HepG2 (cell line): Measurements from ENCODE around the gene LBX2. TPM values are rescaled to one million over a fixed set of nuclear protein-coding genes. Genes with fewer than 3 reads are reported as not detected.

Experiments used
- ATAC-seq: fragments of 200-7000 bp; cut with Tn5 transposase; 3 replicates; pipeline ENCODE4 v1.9.1; 2020; ENCODE audit warnings: mild to moderate bottlenecking, moderate library complexity
- BruUV-seq: library from RNA; stranded (reverse); fragments of 400-500 nt; replicated peaks from 2 replicates; lab custom pipeline; 2021; lab: Mats Ljungman, UMichigan
- CTCF ChIA-PET: fragments of 300-600 bp; formaldehyde crosslinking; extraction: SDS; loops from one replicate; lab custom pipeline; 2021; ENCODE audit warnings: low total read pairs, inconsistent platforms, low intra/inter-chr PET ratio; lab: Yijun Ruan, JAX
- POLR2A ChIA-PET: fragments of 350-600 bp; sonication (Branson Sonifier 250); formaldehyde crosslinking; loops from one replicate; lab custom pipeline; 2020; ENCODE audit warnings: antibody characterized with exemption, inconsistent platforms; lab: Yijun Ruan, JAX
- DNase-seq: peaks from one replicate; pipeline ENCODE4 v3.0.0-alpha.2; 2015; ENCODE audit warnings: low spot score
- FAIRE-seq: peaks from 3 replicates; lab custom pipeline; 2011; peaks lifted over from hg19 to GRCh38; lab: Jason Lieb, UNC
- H2AFZ ChIP-seq: one replicate; pipeline ENCODE4 v1.6.1; 2011; ENCODE audit warnings: low read length, inconsistent platforms
- H3K27ac ChIP-seq: fragments of 300-600 bp; 3 replicates; pipeline ENCODE4 v1.8.0; 2011; ENCODE audit warnings: mixed run types, mild to moderate bottlenecking, mixed read lengths, low read length, inconsistent platforms; ENCODE audit not compliant: insufficient read depth; ENCODE audit errors: extremely low read length
- H3K27me3 ChIP-seq, 2 experiments: fragments of 200-600 bp in 1 of 2; 2 replicates in 1 of 2; 3 replicates in 1 of 2; pipeline versions ENCODE4 v1.6.0 to v1.8.0; 2011; ENCODE audit warnings: low read length in 2 of 2, mild to moderate bottlenecking in 2 of 2, moderate library complexity in 2 of 2, inconsistent platforms in 1 of 2; ENCODE audit not compliant: insufficient read depth in 2 of 2, control insufficient read depth in 1 of 2
- H3K36me3 ChIP-seq, 2 experiments: fragments of 200-600 bp in 1 of 2; replicated peaks in 1 of 2; 2 replicates in 1 of 2; 3 replicates in 1 of 2; pipeline versions ENCODE4 v1.5.1 to v1.8.0; 2011; ENCODE audit warnings: low read length in 2 of 2, inconsistent platforms in 1 of 2; ENCODE audit not compliant: insufficient read depth in 2 of 2, control insufficient read depth in 1 of 2
- H3K4me1 ChIP-seq: 2 replicates; pipeline ENCODE4 v1.5.1; 2012; ENCODE audit warnings: low read length, inconsistent platforms; ENCODE audit not compliant: insufficient read depth
- H3K4me2 ChIP-seq: 2 replicates; pipeline ENCODE4 v1.6.0; 2011; ENCODE audit warnings: low read depth, low read length, inconsistent platforms
- H3K4me3 ChIP-seq, 3 experiments: fragments of 200-600 bp in 1 of 3; sonication (generic), shearing (Covaris generic) in 1 of 3; replicated peaks in 1 of 3; 2 replicates each; pipeline ENCODE4 v1.5.1; 2011 to 2016; ENCODE audit warnings: low read length in 3 of 3, inconsistent platforms in 2 of 3, low read depth in 2 of 3, mild to moderate bottlenecking in 2 of 3, control low read depth in 1 of 3, mixed read lengths in 1 of 3; ENCODE audit not compliant: insufficient read depth in 1 of 3
- H3K79me2 ChIP-seq: one replicate; pipeline ENCODE4 v1.6.1; 2011; ENCODE audit warnings: low read length, inconsistent platforms; ENCODE audit not compliant: insufficient read depth
- H3K9ac ChIP-seq: 2 replicates; pipeline ENCODE4 v1.6.0; 2011; ENCODE audit warnings: mild to moderate bottlenecking, low read depth, low read length, inconsistent platforms; ENCODE audit not compliant: insufficient read depth
- H3K9me3 ChIP-seq: 2 replicates; pipeline ENCODE4 v1.5.1; 2012; ENCODE audit warnings: mild to moderate bottlenecking, low read length
- H4K20me1 ChIP-seq: 2 replicates; pipeline ENCODE4 v1.6.0; 2011; ENCODE audit warnings: inconsistent platforms, mild to moderate bottlenecking, low read length, moderate library complexity; ENCODE audit not compliant: insufficient read depth
- GLI4 ChIP-seq: sonication (generic); formaldehyde crosslinking; IDR thresholded peaks from 2 replicates; pipeline ENCODE4 v1.5.1; 2020; ENCODE audit warnings: missing genetic modification reagents, mild to moderate bottlenecking, moderate library complexity, borderline replicate concordance
- JUNB ChIP-seq: sonication (generic); formaldehyde crosslinking; IDR thresholded peaks from 2 replicates; pipeline ENCODE4 v1.8.0; 2022; ENCODE audit warnings: missing genetic modification reagents, mild to moderate bottlenecking, borderline replicate concordance
- PAF1 ChIP-seq: IDR thresholded peaks from 2 replicates; pipeline ENCODE4 v1.6.1; 2016; ENCODE audit warnings: missing genetic modification reagents, missing compliant biosample characterization
- PHF8 ChIP-seq: sonication (generic); formaldehyde crosslinking; IDR thresholded peaks from 2 replicates; pipeline ENCODE4 v1.5.0; 2020; ENCODE audit warnings: missing genetic modification reagents
- POLR2A ChIP-seq, 2 experiments: IDR thresholded peaks; 2 replicates each; pipeline ENCODE4 v1.6.1; 2011; ENCODE audit warnings: low read depth in 2 of 2, low read length in 2 of 2, mild to moderate bottlenecking in 1 of 2, moderate library complexity in 1 of 2; ENCODE audit not compliant: insufficient read depth in 1 of 2
- POLR2AphosphoS2 ChIP-seq: IDR thresholded peaks from 2 replicates; pipeline ENCODE4 v1.6.1; 2011; ENCODE audit warnings: low read depth, low read length, improper control_type of control experiment
- POLR2AphosphoS5 ChIP-seq: IDR thresholded peaks from 2 replicates; pipeline ENCODE4 v1.6.1; 2012; ENCODE audit warnings: low read depth, low read length
- POLR2G ChIP-seq: fragments of 200-400 bp; formaldehyde crosslinking; IDR thresholded peaks from 2 replicates; pipeline ENCODE4 v1.6.1; 2018; ENCODE audit warnings: mild to moderate bottlenecking, low read depth, low read length, moderate library complexity
- RAD51 ChIP-seq: fragments of 450-650 bp; IDR thresholded peaks from 2 replicates; pipeline ENCODE4 v1.6.1; 2016; ENCODE audit warnings: borderline replicate concordance
- RBFOX2 ChIP-seq: fragments of 200-400 bp; formaldehyde crosslinking; IDR thresholded peaks from 2 replicates; pipeline ENCODE4 v1.6.1; 2017; ENCODE audit warnings: low read depth, mild to moderate bottlenecking, low read length
- RBM22 ChIP-seq: fragments of 200-400 bp; formaldehyde crosslinking; optimal IDR thresholded peaks from 2 replicates; pipeline ENCODE3; 2017; ENCODE audit warnings: mild to moderate bottlenecking, low read length, moderate library complexity
- RXRA ChIP-seq: sonication (generic); formaldehyde crosslinking; IDR thresholded peaks from 2 replicates; pipeline ENCODE4 v1.5.1; 2020; ENCODE audit warnings: missing genetic modification reagents
- SALL1 ChIP-seq: sonication (generic); formaldehyde crosslinking; IDR thresholded peaks from 2 replicates; pipeline ENCODE4 v1.8.0; 2022; ENCODE audit warnings: mild to moderate bottlenecking, missing genetic modification reagents
- SP4 ChIP-seq: sonication (generic); formaldehyde crosslinking; IDR thresholded peaks from 2 replicates; pipeline ENCODE4 v1.8.1; 2023; ENCODE audit warnings: mild to moderate bottlenecking, missing genetic modification reagents
- TAF1 ChIP-seq: sonication (generic); formaldehyde crosslinking; IDR thresholded peaks from 2 replicates; pipeline ENCODE4 v1.4.0; 2020; ENCODE audit warnings: missing genetic modification reagents
- ZC3H13 ChIP-seq: sonication (generic); formaldehyde crosslinking; IDR thresholded peaks from 2 replicates; pipeline ENCODE4 v1.8.1; 2023; ENCODE audit warnings: mild to moderate bottlenecking, missing genetic modification reagents, moderate library complexity
- ZNF605 ChIP-seq: sonication (generic); formaldehyde crosslinking; IDR thresholded peaks from 2 replicates; pipeline ENCODE4 v1.8.0; 2022; ENCODE audit warnings: mild to moderate bottlenecking, missing genetic modification reagents
- ZNF75D ChIP-seq: sonication (generic); formaldehyde crosslinking; IDR thresholded peaks from 2 replicates; pipeline ENCODE4 v1.8.1; 2023; ENCODE audit warnings: missing genetic modification reagents, mild to moderate bottlenecking, borderline replicate concordance
- ZNF883 ChIP-seq: sonication (generic); formaldehyde crosslinking; IDR thresholded peaks from 2 replicates; pipeline ENCODE4 v1.5.1; 2020; ENCODE audit warnings: mild to moderate bottlenecking, missing genetic modification reagents; ENCODE audit errors: not compliant biosample characterization
- WGBS: methylation state at CpG from one replicate; pipeline ENCODE4 v1.1.6; 2017; ENCODE audit warnings: low lambda C conversion rate; 5-methylcytosine and 5-hydroxymethylcytosine counted together
- in situ Hi-C: cut with HindIII; loops from 2 replicates; pipeline ENCODE4 v1.10.0; 2017; ENCODE audit warnings: low pct_unique_long_range_greater_than_20kb; ENCODE audit not compliant: extremely low pct_ligation_motif_present
- intact Hi-C: fragments of 100-400 bp; cut with micrococcal nuclease; formaldehyde crosslinking; loops from one replicate; pipeline ENCODE4 v1.10.0; 2022; ENCODE audit not compliant: unreplicated experiment
- polyA plus RNA-seq, 8 experiments: library from polyadenylated mRNA; depleted of rRNA in 3 of 8; stranded (reverse) in 7 of 8; unstranded in 1 of 8; fragments of >200 nt; fragmentation: Illumina TruSeq in 4 of 8; extraction: Trizol in 4 of 8; gene quantifications; 2 replicates each; pipeline versions ENCODE4 v1.2.1 to v1.2.3, GENCODE V29; 2011 to 2016; ENCODE audit warnings: low read depth in 4 of 8, missing spikeins in 1 of 8, mixed read lengths in 1 of 8; ENCODE audit not compliant: insufficient read depth in 1 of 8
- total RNA-seq, 5 experiments: library from RNA; depleted of rRNA; stranded (reverse); fragments of >200 nt; fragmentation: Illumina TruSeq; extraction: Trizol; gene quantifications; 2 replicates each; pipeline ENCODE4 v1.2.3, GENCODE V29; 2016; ENCODE audit warnings: low read depth in 1 of 5
- TF ChIP-seq, protein P1 (sequence below): sonication (generic); formaldehyde crosslinking; IDR thresholded peaks from 2 replicates; pipeline ENCODE4 v1.4.0; 2020; ENCODE audit warnings: missing genetic modification reagents, borderline replicate concordance

The LBX2 gene
- total and polyA plus RNA-seq, 2 of the 13 experiments (the other 11 are each of a cell fraction or from before 2014, with no cell fraction given), result 6.4 to 8.1 TPM

DNA sequence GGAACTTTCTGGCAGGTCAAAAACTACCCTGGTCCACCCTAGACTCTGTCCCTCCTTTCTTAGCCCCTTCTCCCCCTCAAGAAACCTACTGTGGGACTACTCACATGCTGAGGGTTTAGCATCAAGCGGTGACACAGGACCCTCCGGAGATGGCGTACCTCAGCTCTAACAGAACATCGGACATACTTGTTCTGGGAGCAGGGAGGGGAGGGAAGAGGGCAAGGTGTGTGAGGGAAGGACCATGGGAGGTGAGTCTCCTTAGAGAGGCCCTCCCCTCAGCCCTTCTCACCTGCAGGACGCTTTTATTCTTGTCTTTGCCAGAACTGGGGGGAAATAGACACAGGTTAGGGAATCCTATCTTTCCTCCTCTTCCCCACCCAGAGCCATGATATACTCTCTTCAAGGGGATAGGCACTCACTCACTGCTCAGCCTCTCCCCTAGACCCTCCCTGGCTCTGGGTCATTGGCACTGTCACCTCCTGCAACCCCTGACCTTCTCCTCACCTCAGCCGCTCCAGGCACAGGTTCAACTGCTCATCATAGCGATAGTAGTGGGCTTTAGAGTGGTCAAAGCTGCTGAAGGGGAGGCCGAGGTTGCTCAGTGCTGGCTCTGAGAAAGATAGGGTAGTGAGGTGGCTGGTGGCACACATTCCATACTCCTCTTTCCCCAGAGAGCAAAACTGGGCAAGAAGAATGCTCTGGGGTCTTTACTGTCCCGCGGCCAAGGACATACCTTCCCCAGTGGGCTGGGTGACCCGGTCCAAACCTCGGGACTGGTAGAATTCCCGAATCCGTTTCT is 6.2 kb upstream of the LBX2 start:
- CTCF ChIA-PET, result interaction anchor here (1.9 kb wide), 1 partner anchor 82 kb away, joined by 6 read pairs; no protein-coding TSS in a partner anchor
- 82% methylated on average over 14 of the region's 14 CpGs for WGBS
- Histone ChIP-seq H3K79me2 (peaks cover 51% of the 10 kb centered on the region), H2AFZ (no peak overlapping the region), H3K36me3 (no peaks in the 10 kb centered on the region; a peak in 3 of 5 replicates), H3K27me3 (no peaks in the 10 kb centered on the region; a peak in 1 of 5 replicates), H3K9me3 (no peaks in the 10 kb centered on the region), H3K9ac (peak overlapping the region; percentile 27; the same call in 1 of the 2 replicates), H3K4me1 (peaks cover 69% of the 10 kb centered on the region), H4K20me1 (no peaks in the 10 kb centered on the region), H3K4me3 (peak overlapping the region; percentile 5 to 26 (median 14); a peak in 2 of 6 replicates), H3K4me2 (peak overlapping the region; percentile 92), H3K27ac (peak overlapping the region; percentile 9)
- in situ Hi-C loops, result no loop called here
- TF ChIP-seq, protein P1, sequence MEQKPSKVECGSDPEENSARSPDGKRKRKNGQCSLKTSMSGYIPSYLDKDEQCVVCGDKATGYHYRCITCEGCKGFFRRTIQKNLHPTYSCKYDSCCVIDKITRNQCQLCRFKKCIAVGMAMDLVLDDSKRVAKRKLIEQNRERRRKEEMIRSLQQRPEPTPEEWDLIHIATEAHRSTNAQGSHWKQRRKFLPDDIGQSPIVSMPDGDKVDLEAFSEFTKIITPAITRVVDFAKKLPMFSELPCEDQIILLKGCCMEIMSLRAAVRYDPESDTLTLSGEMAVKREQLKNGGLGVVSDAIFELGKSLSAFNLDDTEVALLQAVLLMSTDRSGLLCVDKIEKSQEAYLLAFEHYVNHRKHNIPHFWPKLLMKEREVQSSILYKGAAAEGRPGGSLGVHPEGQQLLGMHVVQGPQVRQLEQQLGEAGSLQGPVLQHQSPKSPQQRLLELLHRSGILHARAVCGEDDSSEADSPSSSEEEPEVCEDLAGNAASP (CRISPR knock-in tag), result 0 out of 2 replicates have a peak, but pooled peaks have one; percentile 29
- TF ChIP-seq ZC3H13 (peak; percentile 97), ZNF75D (0 out of 2 replicates have a peak, but pooled peaks have one; percentile 46), ZNF605 (0 out of 2 replicates have a peak, but pooled peaks have one; percentile 38), POLR2AphosphoS5 (peak; percentile 29; the same call in 1 of the 2 replicates), RAD51 (no peak), RBFOX2 (peak; percentile 57; the same call in 1 of the 2 replicates), SP4 (CRISPR knock-in tag) (0 out of 2 replicates have a peak, but pooled peaks have one; percentile 17), GLI4 (CRISPR knock-in tag) (no peak), SALL1 (CRISPR knock-in tag) (peak; percentile 2; the same call in 1 of the 2 replicates), ZNF883 (CRISPR knock-in tag) (no peak), POLR2G (peak; percentile 67; the same call in 1 of the 2 replicates), PHF8 (CRISPR knock-in tag) (peak; percentile 30; the same call in 1 of the 2 replicates), TAF1 (no peak), JUNB (CRISPR knock-in tag) (no peak), RBM22 (peak; percentile 94), POLR2AphosphoS2 (peak; percentile 45; the same call in 1 of the 2 replicates), RXRA (CRISPR knock-in tag) (0 out of 2 replicates have a peak, but pooled peaks have one; percentile 22), PAF1 (CRISPR knock-in tag) (peak; percentile 28; the same call in 1 of the 2 replicates), POLR2A (IDR thresholded peaks at IDR 0.05; ENCODE audit: insufficient read depth in 1 of 2, low read depth in 2 of 2, low read length in 2 of 2) (peak in 1 of 2 experiments; percentile 52; a peak in 2 of 4 replicates)
- POLR2A ChIA-PET, result interaction anchor here (0.8 to 16.5 kb wide), 14 partner anchors 9 to 76 kb away, joined by 3 to 795 read pairs (median 11); partner anchors contain the start of genes AUP1, CCDC142, DQX1 and HTRA2
- intact Hi-C loops, result loop anchor here (2.0 kb wide), 1 partner anchor 81 kb away; no protein-coding TSS in a partner anchor
- DNase-seq (no peak), FAIRE-seq (no peak), ATAC-seq (no peak)
- BruUV-seq, result no TSS peak
